ENCODE data around the gene ERG. TPM values are rescaled to one million over a fixed set of nuclear protein-coding genes. Genes with fewer than 3 reads are reported as not detected.

ERG gene
- total and polyA plus RNA-seq, 4 donors: 8.6 to 30.3 (median 21.0) TPM

- TF ChIP-seq, protein P1, sequence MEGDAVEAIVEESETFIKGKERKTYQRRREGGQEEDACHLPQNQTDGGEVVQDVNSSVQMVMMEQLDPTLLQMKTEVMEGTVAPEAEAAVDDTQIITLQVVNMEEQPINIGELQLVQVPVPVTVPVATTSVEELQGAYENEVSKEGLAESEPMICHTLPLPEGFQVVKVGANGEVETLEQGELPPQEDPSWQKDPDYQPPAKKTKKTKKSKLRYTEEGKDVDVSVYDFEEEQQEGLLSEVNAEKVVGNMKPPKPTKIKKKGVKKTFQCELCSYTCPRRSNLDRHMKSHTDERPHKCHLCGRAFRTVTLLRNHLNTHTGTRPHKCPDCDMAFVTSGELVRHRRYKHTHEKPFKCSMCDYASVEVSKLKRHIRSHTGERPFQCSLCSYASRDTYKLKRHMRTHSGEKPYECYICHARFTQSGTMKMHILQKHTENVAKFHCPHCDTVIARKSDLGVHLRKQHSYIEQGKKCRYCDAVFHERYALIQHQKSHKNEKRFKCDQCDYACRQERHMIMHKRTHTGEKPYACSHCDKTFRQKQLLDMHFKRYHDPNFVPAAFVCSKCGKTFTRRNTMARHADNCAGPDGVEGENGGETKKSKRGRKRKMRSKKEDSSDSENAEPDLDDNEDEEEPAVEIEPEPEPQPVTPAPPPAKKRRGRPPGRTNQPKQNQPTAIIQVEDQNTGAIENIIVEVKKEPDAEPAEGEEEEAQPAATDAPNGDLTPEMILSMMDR (IDR thresholded peaks at IDR 0.05; ENCODE audit: control extremely low read depth, extremely low read depth): no peak
- peaks cover 0 to 5% (median 2%) of the 10 kb centered on the region in 4 donors for H3K36me3 ChIP-seq (ENCODE audit: control insufficient read depth in 4 of 4, insufficient read depth in 4 of 4, low read length in 4 of 4)
- peaks cover 0 to 2% (median 0%) of the 10 kb centered on the region in 4 donors for H3K9me3 ChIP-seq (ENCODE audit: control insufficient read depth in 4 of 4, insufficient read depth in 3 of 4, low read length in 3 of 4)
- ATAC-seq (ENCODE audit: insufficient read depth, low FRiP score) (no peak), DNase-seq (no peak)
- H3K27ac ChIP-seq (ENCODE audit: low read depth in 1 of 2, low read length in 1 of 2): no peak overlapping the region
- H3K4me1 ChIP-seq (ENCODE audit: control insufficient read depth in 5 of 5, insufficient read depth in 5 of 5, low read length in 5 of 5): peaks cover 0 to 5% (median 0%) of the 10 kb centered on the region in 5 donors
- no peaks in the 10 kb centered on the region for H3K27me3 ChIP-seq (ENCODE audit: control insufficient read depth in 3 of 3, insufficient read depth in 3 of 3, low read length in 2 of 3)
- no peak overlapping the region for H3K4me3 ChIP-seq
- WGBS, 2 donors: 60 to 62% methylated on average over 5 of the region's 5 CpGs
- H3K9ac ChIP-seq (ENCODE audit: insufficient read depth in 1 of 2, low read length in 2 of 2): no peak overlapping the region
Measured at GRCh38 chr21:38388647-38389353, 109.5 kb downstream of the ERG start.

- ATAC-seq (ENCODE audit: insufficient read depth, low FRiP score) (no peak), DNase-seq (no peak)
- TF ChIP-seq, protein P1 (IDR thresholded peaks at IDR 0.05; ENCODE audit: control extremely low read depth, extremely low read depth): no peak
- no peaks in the 10 kb centered on the region for H3K27me3 ChIP-seq (ENCODE audit: control insufficient read depth in 3 of 3, insufficient read depth in 3 of 3, low read length in 2 of 3)
- H3K36me3 ChIP-seq (ENCODE audit: control insufficient read depth in 4 of 4, insufficient read depth in 4 of 4, low read length in 4 of 4): peaks cover 0 to 6% (median 2%) of the 10 kb centered on the region in 4 donors
- H3K27ac ChIP-seq (ENCODE audit: low read depth in 1 of 2, low read length in 1 of 2): no peak overlapping the region
- H3K4me1 ChIP-seq (ENCODE audit: control insufficient read depth in 5 of 5, insufficient read depth in 5 of 5, low read length in 5 of 5): peaks cover 0 to 5% (median 0%) of the 10 kb centered on the region in 5 donors
- H3K4me3 ChIP-seq: no peak overlapping the region
- H3K9me3 ChIP-seq (ENCODE audit: control insufficient read depth in 4 of 4, insufficient read depth in 3 of 4, low read length in 3 of 4): peaks cover 0 to 2% (median 0%) of the 10 kb centered on the region in 4 donors
- 73 to 81% methylated on average over 1 of the region's 1 CpG for WGBS, 2 donors
- no peak overlapping the region for H3K9ac ChIP-seq (ENCODE audit: insufficient read depth in 1 of 2, low read length in 2 of 2)
Measured at GRCh38 chr21:38388203-38388602, 110.1 kb downstream of the ERG start.

- H3K9ac ChIP-seq (ENCODE audit: insufficient read depth in 1 of 2, low read length in 2 of 2): no peak overlapping the region
- 33 to 47% methylated on average over 4 of the region's 4 CpGs for WGBS, 2 donors
- DNase-seq (no peak), ATAC-seq (ENCODE audit: insufficient read depth, low FRiP score) (no peak)
- H3K4me1 ChIP-seq (ENCODE audit: control insufficient read depth in 5 of 5, insufficient read depth in 5 of 5, low read length in 5 of 5): peaks cover 0 to 5% (median 0%) of the 10 kb centered on the region in 5 donors
- H3K27ac ChIP-seq (ENCODE audit: low read depth in 1 of 2, low read length in 1 of 2): no peak overlapping the region
- H3K27me3 ChIP-seq (ENCODE audit: control insufficient read depth in 3 of 3, insufficient read depth in 3 of 3, low read length in 2 of 3): no peaks in the 10 kb centered on the region
- H3K36me3 ChIP-seq (ENCODE audit: control insufficient read depth in 4 of 4, insufficient read depth in 4 of 4, low read length in 4 of 4): peaks cover 0 to 10% (median 2%) of the 10 kb centered on the region in 4 donors
- H3K4me3 ChIP-seq: no peak overlapping the region
- H3K9me3 ChIP-seq (ENCODE audit: control insufficient read depth in 4 of 4, insufficient read depth in 3 of 4, low read length in 3 of 4): peaks cover 0 to 2% (median 0%) of the 10 kb centered on the region in 4 donors
- TF ChIP-seq, protein P1 (IDR thresholded peaks at IDR 0.05; ENCODE audit: control extremely low read depth, extremely low read depth): no peak
Measured at GRCh38 chr21:38386967-38387366, 111.3 kb downstream of the ERG start.
